Mucosa of stomach (tissue), 1 donor: ENCODE data around the gene STX1B.
A peak's percentile ranks its signal among the peaks of the same experiment; 100 is the strongest.

Source experiments
- H3K27me3 ChIP-seq: one replicate; pipeline ENCODE4 v1.7.0; 2013; ENCODE audit warnings: mild to moderate bottlenecking, low read length; ENCODE audit not compliant: control insufficient read depth, insufficient read depth
- H3K36me3 ChIP-seq: one replicate; pipeline ENCODE4 v1.7.0; 2013; ENCODE audit warnings: low read length; ENCODE audit not compliant: control insufficient read depth, insufficient read depth
- H3K4me1 ChIP-seq: one replicate; pipeline ENCODE4 v1.7.0; 2013; ENCODE audit warnings: mild to moderate bottlenecking, low read length; ENCODE audit not compliant: control insufficient read depth, insufficient read depth
- H3K4me3 ChIP-seq: one replicate; pipeline ENCODE4 v1.7.0; 2013; ENCODE audit warnings: low read length
- H3K9ac ChIP-seq: one replicate; pipeline ENCODE4 v1.7.0; 2013; ENCODE audit warnings: mild to moderate bottlenecking, low read length, moderate library complexity
- H3K9me3 ChIP-seq: one replicate; pipeline ENCODE4 v1.7.0; 2013; ENCODE audit warnings: mild to moderate bottlenecking, low read length, moderate library complexity; ENCODE audit not compliant: control insufficient read depth
- donor health status: Pancreatic carcinoma.

STX1B gene

DNA sequence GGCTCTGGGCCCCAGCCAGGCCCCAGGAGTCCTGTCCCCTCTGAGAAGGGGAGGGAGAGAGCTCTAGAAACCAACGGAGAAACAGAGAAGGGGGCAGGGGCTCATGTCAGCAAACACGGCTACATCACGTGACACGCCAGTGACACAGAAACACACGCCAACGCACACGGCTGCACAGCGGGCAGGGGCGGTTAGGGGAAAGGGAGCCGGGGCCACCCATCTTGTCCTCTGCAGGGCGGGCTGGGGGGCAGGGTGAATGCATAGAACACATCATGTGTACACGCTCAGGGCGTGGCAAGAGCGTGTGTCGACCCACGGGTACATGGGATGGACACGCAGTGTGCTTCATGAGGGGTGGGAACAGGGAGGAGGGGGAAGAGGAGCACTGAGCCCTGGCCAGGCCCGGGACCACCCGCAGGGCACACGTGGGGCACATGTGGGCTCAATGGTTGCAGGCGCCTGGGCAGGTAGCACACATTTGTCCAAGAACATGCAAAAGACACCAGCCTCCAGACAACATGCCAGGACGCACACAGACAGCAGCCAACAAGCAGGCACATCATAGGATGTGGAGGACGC lies 20.9 kb downstream of the STX1B start:
- H3K36me3 ChIP-seq = no peaks in the 10 kb centered on the region
- peaks cover 5% of the 10 kb centered on the region for H3K4me1 ChIP-seq
- no peak overlapping the region for H3K4me3 ChIP-seq
- no peaks in the 10 kb centered on the region for H3K27me3 ChIP-seq
- no peak overlapping the region for H3K9ac ChIP-seq
- H3K9me3 ChIP-seq = no peaks in the 10 kb centered on the region

GRCh38 chr16:30987581-30988190 lies 22.8 kb downstream of the STX1B start:
- Histone ChIP-seq H3K36me3 (peaks cover 5% of the 10 kb centered on the region), H3K9ac (no peak overlapping the region), H3K9me3 (no peaks in the 10 kb centered on the region), H3K4me1 (peaks cover 5% of the 10 kb centered on the region), H3K4me3 (no peak overlapping the region), H3K27me3 (no peaks in the 10 kb centered on the region)

GRCh38 chr16:30986129-30986991 lies 24.1 kb downstream of the STX1B start:
- H3K36me3 ChIP-seq = peaks cover 5% of the 10 kb centered on the region
- H3K9me3 ChIP-seq = no peaks in the 10 kb centered on the region
- peaks cover 5% of the 10 kb centered on the region for H3K4me1 ChIP-seq
- no peak overlapping the region for H3K4me3 ChIP-seq
- no peaks in the 10 kb centered on the region for H3K27me3 ChIP-seq
- no peak overlapping the region for H3K9ac ChIP-seq

DNA sequence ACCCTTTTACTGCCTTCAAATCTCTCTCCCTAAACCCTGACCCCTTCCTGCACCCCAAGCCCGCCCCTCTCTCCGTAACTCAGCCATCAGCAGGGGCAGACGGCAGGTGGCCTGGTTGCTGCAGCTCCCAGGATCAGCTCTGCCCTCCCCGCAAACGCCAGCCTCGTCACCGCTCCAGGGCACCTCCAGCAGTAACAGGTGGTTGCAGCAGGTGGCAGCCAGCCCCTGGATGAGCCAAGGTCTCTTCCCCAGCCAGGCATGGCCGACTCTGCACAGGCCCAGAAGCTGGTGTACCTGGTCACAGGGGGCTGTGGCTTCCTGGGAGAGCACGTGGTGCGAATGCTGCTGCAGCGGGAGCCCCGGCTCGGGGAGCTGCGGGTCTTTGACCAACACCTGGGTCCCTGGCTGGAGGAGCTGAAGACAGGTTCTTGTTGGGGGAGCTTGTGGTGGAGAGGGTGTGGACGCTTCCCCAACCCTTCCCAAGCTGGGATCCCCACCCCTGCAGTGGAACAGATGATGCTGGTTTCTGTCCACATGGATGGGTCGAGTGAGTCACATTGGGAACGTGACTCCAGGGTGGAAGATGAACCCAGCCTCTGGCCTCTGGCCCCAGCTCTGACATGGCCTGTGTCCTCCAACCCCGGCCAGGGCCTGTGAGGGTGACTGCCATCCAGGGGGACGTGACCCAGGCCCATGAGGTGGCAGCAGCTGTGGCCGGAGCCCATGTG lies 24.9 kb downstream of the STX1B start:
- peak overlapping the region; percentile 50 for H3K4me3 ChIP-seq
- peaks cover 5% of the 10 kb centered on the region for H3K4me1 ChIP-seq
- H3K9ac ChIP-seq = peak overlapping the region; percentile 76
- no peaks in the 10 kb centered on the region for H3K27me3 ChIP-seq
- H3K36me3 ChIP-seq = peaks cover 5% of the 10 kb centered on the region
- no peaks in the 10 kb centered on the region for H3K9me3 ChIP-seq

GRCh38 chr16:30984669-30985400 lies 25.6 kb downstream of the STX1B start, which contains the start of gene HSD3B7:
HSD3B7 (plus strand) TSS chr16:30985207; CDS start chr16:30985659, 452 bp downstream.
- no peaks in the 10 kb centered on the region for H3K9me3 ChIP-seq
- H3K9ac ChIP-seq = peak within 1 kb of the TSS; percentile 76
- H3K27me3 ChIP-seq = no peaks in the 10 kb centered on the region
- H3K4me3 ChIP-seq = peak within 1 kb of the TSS; percentile 50
- H3K36me3 ChIP-seq = peaks cover 5% of the 10 kb centered on the region
- peaks cover 5% of the 10 kb centered on the region for H3K4me1 ChIP-seq

GRCh38 chr16:30983898-30984610 lies 26.4 kb downstream of the STX1B start:
- H3K9me3 ChIP-seq = no peaks in the 10 kb centered on the region
- peaks cover 5% of the 10 kb centered on the region for H3K36me3 ChIP-seq
- H3K4me1 ChIP-seq = peaks cover 5% of the 10 kb centered on the region

GRCh38 chr16:30983289-30983889 lies 27.0 kb downstream of the STX1B start:
- H3K36me3 ChIP-seq = peaks cover 5% of the 10 kb centered on the region
- no peak overlapping the region for H3K4me3 ChIP-seq
- H3K4me1 ChIP-seq = peaks cover 5% of the 10 kb centered on the region
- H3K9me3 ChIP-seq = no peaks in the 10 kb centered on the region
- no peak overlapping the region for H3K9ac ChIP-seq
- H3K27me3 ChIP-seq = no peaks in the 10 kb centered on the region

More at GRCh38 chr16:30983898-30984610, 26.4 kb downstream of the STX1B start:
- no peak overlapping the region for H3K9ac ChIP-seq
- H3K27me3 ChIP-seq = no peaks in the 10 kb centered on the region
- no peak overlapping the region for H3K4me3 ChIP-seq

- Histone ChIP-seq H3K27me3 (no peaks in the 10 kb centered on the region), H3K9me3 (no peaks in the 10 kb centered on the region), H3K4me1 (peaks cover 5% of the 10 kb centered on the region), H3K4me3 (no peak overlapping the region), H3K9ac (no peak overlapping the region), H3K36me3 (peaks cover 5% of the 10 kb centered on the region)
These were observed 27.7 kb downstream of the STX1B start for GRCh38 chr16:30982548-30983288.

DNA sequence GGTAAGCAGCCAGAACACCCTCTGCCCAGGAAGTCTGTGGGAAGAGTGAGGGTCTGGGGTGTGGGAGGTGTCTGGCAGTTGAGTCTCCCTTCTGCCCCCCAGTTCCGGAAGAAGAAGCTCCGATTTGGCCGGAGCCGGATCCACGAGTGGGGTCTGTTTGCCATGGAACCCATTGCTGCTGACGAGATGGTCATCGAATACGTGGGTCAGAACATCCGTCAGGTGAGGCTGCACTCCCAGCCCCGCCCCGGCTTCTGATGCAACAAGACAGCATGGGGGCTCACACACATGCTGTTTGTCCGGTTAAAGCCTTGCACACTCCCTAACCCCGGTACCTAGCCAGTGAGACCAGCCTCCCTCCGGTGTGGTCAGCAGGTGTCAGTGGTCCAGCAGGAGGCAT lies 29.5 kb downstream of the STX1B start:
- H3K4me1 ChIP-seq = peaks cover 5% of the 10 kb centered on the region
- peaks cover 5% of the 10 kb centered on the region for H3K36me3 ChIP-seq
- H3K27me3 ChIP-seq = no peaks in the 10 kb centered on the region
- no peaks in the 10 kb centered on the region for H3K9me3 ChIP-seq
- no peak overlapping the region for H3K4me3 ChIP-seq
- no peak overlapping the region for H3K9ac ChIP-seq

DNA sequence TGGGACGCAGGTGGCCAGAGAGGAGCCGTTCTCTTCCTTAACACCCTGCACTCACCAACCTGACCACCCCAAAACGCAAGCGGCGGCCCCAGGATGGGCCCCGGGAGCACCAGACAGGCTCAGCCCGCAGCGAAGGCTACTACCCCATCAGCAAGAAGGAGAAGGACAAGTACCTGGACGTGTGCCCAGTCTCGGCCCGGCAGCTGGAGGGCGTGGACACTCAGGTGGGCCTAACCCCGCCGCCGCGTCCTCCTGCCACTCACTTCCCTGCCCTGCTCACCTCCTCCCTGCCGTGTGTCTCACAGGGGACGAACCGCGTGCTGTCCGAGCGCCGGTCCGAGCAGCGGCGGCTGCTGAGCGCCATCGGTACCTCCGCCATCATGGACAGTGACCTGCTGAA lies 30.0 kb downstream of the STX1B start:
- no peaks in the 10 kb centered on the region for H3K27me3 ChIP-seq
- H3K4me3 ChIP-seq = no peak overlapping the region
- no peaks in the 10 kb centered on the region for H3K9me3 ChIP-seq
- H3K9ac ChIP-seq = no peak overlapping the region
- no peaks in the 10 kb centered on the region for H3K4me1 ChIP-seq
- H3K36me3 ChIP-seq = peaks cover 5% of the 10 kb centered on the region
